GM21381 (cell line): ENCODE measurements around the gene TTC13.
A peak's percentile ranks its signal among the peaks of the same experiment; 100 is the strongest.

Source experiments
- ATAC-seq: cut with Tn5 transposase; IDR thresholded peaks from one replicate; pipeline ENCODE4 v1.9.1; 2021; ENCODE audit warnings: mild to moderate bottlenecking, moderate library complexity; ENCODE audit not compliant: unreplicated experiment

TTC13 gene

GRCh38 chr1:230877924-230878590 is 100.6 kb downstream of the TTC13 start:
- ATAC-seq, result no peak

DNA sequence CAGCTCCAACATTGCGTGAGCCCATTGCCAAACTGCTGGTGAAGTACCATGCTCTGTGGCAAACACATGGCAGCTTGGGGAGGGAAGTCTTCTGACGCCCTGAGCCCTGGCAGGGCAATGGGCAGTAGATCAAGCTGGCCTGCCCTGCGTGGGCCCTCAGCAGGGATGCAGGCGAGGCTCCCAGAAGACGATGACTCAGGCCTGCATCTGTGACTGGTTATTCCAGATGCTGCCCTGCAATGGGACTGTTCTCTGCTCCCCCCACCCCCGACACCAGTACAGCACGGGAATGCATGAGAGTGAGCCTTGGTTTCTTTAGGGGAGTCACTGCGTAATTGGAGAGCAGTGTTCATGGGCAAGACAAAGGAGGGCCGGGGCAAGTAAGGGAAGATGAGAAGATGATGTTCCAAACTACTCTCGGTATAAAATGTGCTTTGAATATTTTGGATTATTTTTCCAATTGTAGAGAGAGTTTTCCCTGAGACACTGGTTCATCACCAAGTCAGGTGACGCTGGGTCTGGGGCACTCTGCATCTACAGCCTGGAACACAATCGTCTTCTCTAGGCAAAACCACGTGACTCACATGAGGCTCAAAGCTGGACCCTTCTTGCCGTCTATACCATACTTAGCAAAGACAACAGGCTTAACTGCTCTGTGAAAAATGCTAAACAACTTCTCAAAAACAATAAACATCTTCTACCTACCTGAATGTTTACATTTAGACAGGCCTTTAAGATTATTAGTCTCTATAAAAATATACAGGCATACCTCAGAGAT is 101.3 kb downstream of the TTC13 start:
- ATAC-seq, result no peak

GRCh38 chr1:230876660-230877059 is 102.0 kb downstream of the TTC13 start:
- no peak for ATAC-seq

GRCh38 chr1:230875370-230875769 is 103.3 kb downstream of the TTC13 start:
- no peak for ATAC-seq

DNA sequence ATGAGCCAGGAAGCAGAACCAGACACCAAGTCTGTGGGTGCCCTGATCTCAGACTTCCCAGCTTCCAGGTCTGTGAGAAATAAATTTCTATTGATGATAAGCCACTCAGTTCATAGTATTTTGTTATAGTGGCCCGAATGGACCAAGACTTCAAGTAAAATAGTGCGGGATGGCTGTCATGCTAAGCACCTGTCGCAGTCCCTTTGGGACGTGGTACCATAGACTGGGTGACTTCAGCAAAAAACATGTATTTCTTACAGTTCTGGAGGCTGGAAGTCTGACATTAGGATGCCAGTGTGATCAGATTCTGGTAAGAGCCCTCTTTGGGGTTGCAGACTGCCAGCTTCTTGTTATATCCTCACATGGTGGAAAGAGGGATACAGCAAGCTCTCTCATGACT is 107.7 kb downstream of the TTC13 start:
- no peak for ATAC-seq

- ATAC-seq, result no peak
Measured at GRCh38 chr1:230869500-230869899, 109.2 kb downstream of the TTC13 start.

DNA sequence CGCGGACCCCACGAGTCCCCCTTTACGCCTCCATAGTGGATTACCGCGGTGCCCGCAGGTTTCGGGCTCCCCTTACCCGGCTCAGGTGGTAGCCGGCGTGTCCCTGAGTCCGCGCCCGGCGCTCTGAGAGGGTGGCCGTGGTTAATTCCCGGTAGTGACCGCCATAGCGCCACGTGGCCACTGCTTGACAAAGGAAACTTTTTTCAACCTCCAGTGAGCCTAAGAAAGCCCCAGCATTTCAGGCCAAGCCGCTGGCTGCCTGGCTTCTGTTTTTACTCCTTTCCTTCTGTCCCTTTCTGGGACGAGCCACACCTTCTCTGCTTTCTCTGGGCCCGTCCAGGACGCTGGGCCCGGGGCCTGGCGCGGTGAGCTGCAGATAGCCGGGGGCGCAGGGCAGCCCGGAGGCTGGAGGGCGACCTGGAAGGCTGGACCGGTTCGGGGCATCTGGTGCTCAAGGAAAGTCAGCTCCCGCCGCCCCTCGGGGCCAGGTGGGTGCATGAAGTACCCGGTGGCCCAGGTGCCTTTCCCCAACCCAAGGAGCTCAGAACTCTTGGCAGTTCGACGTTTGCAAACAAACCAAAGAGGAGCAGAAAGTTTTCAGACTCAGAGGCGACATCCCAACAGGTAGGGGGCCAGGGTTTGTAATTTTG is 109.8 kb downstream of the TTC13 start:
- ATAC-seq, result peak; percentile 52

GRCh38 chr1:230867903-230868735 is 110.5 kb downstream of the TTC13 start, which contains the start of gene C1orf198:
C1orf198 (minus strand) TSS chr1:230868521; CDS start chr1:230868512, 9 bp downstream.
- ATAC-seq, result peak; percentile 88

DNA sequence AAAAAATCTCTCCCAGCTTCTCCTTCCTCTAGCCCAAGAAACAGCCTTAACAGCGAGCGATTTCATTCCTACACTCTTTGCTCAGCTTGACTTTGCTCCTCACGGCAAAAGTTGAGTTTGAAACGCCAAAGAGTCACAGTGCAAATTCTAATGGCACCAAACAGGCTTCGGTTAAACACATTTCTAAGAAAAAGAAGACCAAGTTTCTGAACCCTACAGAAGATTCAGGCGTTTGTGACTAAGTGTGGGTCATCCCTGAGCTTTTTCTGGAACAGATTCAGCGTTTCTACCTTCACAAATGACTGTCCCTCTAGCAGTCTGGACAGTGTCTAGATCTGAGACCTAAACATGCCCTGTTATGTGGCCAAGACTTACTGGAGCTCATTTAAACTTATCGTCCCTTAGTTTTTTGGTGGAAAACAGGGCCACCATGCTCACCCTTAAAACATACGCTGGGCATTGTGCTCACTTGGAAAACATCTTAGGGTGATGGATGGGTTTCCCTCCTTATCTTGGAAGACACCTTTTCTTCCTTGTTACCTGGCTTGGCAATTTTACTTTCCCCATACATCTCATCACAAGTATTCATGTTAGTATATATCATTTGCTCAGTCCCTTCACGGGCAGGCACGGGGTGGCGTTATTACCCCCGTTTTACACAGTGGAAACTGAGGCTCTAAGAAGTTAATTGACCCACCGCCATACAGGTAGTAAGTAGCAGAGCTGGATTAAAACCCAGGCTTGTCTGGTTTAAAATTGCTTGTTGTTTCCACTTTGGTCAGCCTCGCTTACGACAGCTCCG is 111.4 kb downstream of the TTC13 start:
- ATAC-seq, result no peak

DNA sequence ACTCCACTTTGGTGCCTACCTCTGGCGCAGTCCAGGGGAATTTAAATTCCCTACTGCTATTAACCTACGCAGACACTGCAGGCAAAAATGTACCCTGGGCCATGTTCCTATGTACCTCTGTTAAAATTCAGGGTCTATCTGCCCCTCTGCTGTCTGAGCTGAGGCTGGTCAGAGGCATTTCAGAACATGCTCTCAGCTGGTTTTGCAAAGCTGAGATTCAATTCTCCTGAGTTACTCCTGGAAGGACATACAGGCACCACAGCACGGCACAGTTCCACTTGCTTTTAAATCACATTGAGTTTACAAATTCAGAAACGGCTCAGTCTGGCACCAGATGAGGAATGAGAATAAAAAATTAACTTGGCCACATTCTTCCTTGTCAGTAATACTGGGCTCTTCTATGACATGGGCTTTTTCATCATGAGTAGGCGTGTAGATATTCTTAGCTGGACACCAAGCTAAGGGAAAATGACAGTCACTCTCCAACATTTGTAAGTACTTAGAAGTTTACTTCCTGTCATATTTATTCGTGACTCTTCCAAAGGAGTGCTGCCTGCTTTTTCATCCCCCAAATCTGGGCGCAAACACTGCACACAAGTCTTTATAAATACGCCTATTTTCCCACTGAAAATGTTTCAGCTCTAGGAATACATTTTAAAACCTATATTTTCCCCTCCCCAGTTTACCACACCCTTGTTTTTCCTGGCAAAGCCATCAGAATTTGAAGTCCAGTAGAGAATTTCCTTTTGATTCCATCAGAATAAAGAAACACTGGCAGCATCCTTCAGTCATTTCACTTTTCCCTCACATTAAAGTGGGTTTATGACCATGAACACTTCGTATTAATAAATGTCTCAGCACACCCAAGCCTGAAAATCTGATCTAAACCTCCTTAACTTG is 112.2 kb downstream of the TTC13 start:
- ATAC-seq, result no peak

- ATAC-seq, result no peak
Measured at GRCh38 chr1:230865062-230865817, 113.4 kb downstream of the TTC13 start.

- no peak for ATAC-seq
Measured at GRCh38 chr1:230864441-230864840, 114.2 kb downstream of the TTC13 start.

GRCh38 chr1:230863449-230863848 is 115.2 kb downstream of the TTC13 start:
- no peak for ATAC-seq

- no peak for ATAC-seq
Measured at GRCh38 chr1:230861970-230862595, 116.6 kb downstream of the TTC13 start.

DNA sequence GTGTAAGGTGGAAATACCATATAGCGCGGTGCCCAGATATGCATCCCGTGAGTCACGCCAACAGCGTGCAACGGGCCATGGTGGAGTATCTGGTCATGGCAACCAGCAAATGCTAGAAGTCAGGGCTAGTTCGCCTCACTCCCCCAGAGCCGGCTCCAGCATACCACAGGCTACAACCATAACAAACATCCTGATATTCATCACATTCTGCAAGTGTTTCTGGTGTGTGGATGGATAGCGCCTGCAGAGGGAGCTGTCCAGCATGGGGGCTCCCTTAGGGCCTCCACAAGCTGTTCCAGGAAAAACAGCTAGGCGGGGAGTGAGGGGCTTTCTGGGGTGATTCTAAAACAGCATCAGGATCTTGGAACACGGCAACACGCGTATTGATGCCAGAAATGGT is 117.2 kb downstream of the TTC13 start:
- no peak for ATAC-seq

DNA sequence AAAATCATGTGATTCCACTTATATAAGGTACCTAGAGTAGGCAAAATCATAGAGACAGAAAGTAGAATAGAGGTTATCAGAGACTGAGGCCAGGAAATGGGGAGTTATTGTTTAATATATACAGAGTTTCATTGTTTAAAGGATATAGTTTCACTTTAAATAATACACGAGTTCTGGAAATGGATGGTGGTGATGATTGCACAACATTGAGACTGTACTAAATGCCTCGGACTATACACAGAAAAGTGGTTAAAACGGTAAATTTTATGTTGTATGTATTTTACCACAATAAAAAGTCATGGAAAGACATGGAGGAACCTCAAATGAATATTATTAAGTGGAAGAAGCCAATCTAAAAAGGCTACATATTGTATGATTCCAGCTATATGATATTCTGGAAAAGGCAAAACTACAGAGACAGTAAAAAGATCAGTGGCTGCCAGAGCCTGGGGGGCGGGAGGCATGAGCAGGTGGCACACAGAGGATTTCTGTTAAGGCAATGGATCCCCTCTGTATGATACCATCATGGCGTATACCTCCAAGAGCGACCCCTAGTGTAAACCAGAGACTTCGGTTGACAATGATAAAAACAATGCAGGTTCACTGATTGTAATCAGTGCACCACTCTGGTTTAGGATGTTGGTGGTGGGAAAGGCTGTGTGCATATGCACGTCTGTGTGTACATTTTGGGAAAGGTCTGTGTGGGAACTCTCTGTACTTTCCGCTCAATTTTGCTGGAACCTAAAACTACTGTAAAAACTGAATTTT is 117.9 kb downstream of the TTC13 start:
- ATAC-seq, result no peak
